Measurements from ENCODE around the gene EDRF1.

GRCh38 chr10:125795637-125796190 lies 76.2 kb downstream of the EDRF1 start:
- TF ChIP-seq MXI1 (IDR thresholded peaks at IDR 0.05; ENCODE audit: low read depth, low read length) (no peak), IRF5 (IDR thresholded peaks at IDR 0.05; ENCODE audit: borderline replicate concordance) (no peak), CHD2 (IDR thresholded peaks at IDR 0.05; ENCODE audit: borderline replicate concordance, low read depth, low read length) (no peak), CTCF (IDR thresholded peaks at IDR 0.05 in 2 of 3, conservative IDR thresholded peaks at IDR 0.05 in 1 of 3; ENCODE audit: control insufficient read depth in 2 of 3, extremely low read depth in 1 of 3, insufficient read depth in 1 of 3, low read depth in 3 of 3, low read length in 3 of 3) (no peak), POLR2A (IDR thresholded peaks at IDR 0.05; ENCODE audit: low read depth, low read length) (no peak), ATF2 (IDR thresholded peaks at IDR 0.05; ENCODE audit: low read length) (no peak), KDM1A (IDR thresholded peaks at IDR 0.05; ENCODE audit: borderline replicate concordance) (no peak), TARDBP (IDR thresholded peaks at IDR 0.05; ENCODE audit: borderline replicate concordance) (no peak), EP300 (IDR thresholded peaks at IDR 0.05; ENCODE audit: borderline replicate concordance in 1 of 2, control insufficient read depth in 1 of 2, low read depth in 2 of 2, low read length in 2 of 2) (no peak), RAD21 (IDR thresholded peaks at IDR 0.05; ENCODE audit: insufficient read depth, low read depth, low read length) (no peak), ELK1 (IDR thresholded peaks at IDR 0.05; ENCODE audit: low read depth, low read length) (no peak), CBFB (IDR thresholded peaks at IDR 0.05; ENCODE audit: low read depth) (no peak), EGR1 (IDR thresholded peaks at IDR 0.05; ENCODE audit: borderline replicate concordance in 1 of 2, low read depth in 2 of 2, low read length in 2 of 2) (no peak), CHD1 (IDR thresholded peaks at IDR 0.05; ENCODE audit: low read depth, low read length) (no peak)

Data from GM12878 (cell line).